ENCODE results near the gene ZNF324B.
"Not testable (repeated sequence)": the region's sequence is repeated elsewhere in the genome, so short reads cannot be mapped to it uniquely, and the experiment has no call there.

Gene ZNF324B

GRCh38 chr19:58451358-58452101, at the start of gene ZNF324B:
Gene ZNF324B, plus strand, starts transcription at chr19:58451622. Its CDS starts 2,080 bp downstream, at chr19:58453702.
- peak; percentile 98 for DNase-seq

- DNase-seq = no peak
Observed at GRCh38 chr19:58401840-58402421, 49.5 kb upstream of the ZNF324B start.

- DNase-seq = not testable (repeated sequence)
Observed at GRCh38 chr19:58403920-58404478, 47.4 kb upstream of the ZNF324B start.

GRCh38 chr19:58406818-58407657, 44.4 kb upstream of the ZNF324B start:
- DNase-seq = no peak

GRCh38 chr19:58407658-58408151, 43.7 kb upstream of the ZNF324B start:
- no peak for DNase-seq

GRCh38 chr19:58408152-58409009, 43.0 kb upstream of the ZNF324B start, which contains the start of gene ZNF584:
Gene ZNF584, plus strand, starts transcription at chr19:58408649. Its CDS starts 499 bp downstream, at chr19:58409148.
- peak; percentile 95 for DNase-seq

- DNase-seq = no peak
Observed at GRCh38 chr19:58409010-58409790, 42.2 kb upstream of the ZNF324B start.

GRCh38 chr19:58416604-58417003, 34.8 kb upstream of the ZNF324B start:
- DNase-seq = no peak

- no peak for DNase-seq
Observed at GRCh38 chr19:58417071-58417470, 34.4 kb upstream of the ZNF324B start.

GRCh38 chr19:58428617-58429016, 22.8 kb upstream of the ZNF324B start:
- DNase-seq = no peak

- DNase-seq = no peak
Observed at GRCh38 chr19:58429745-58430144, 21.7 kb upstream of the ZNF324B start.

- DNase-seq = no peak
Observed at GRCh38 chr19:58434217-58434616, 17.2 kb upstream of the ZNF324B start.

GRCh38 chr19:58439576-58440554, 11.6 kb upstream of the ZNF324B start, which contains the start of gene ZNF132:
Gene ZNF132, minus strand, starts transcription at chr19:58440153. Its CDS starts 332 bp downstream, at chr19:58439821.
- DNase-seq = peak; percentile 96

GRCh38 chr19:58440556-58440955, 10.9 kb upstream of the ZNF324B start:
- no peak for DNase-seq

- not testable (repeated sequence) for DNase-seq
Observed at GRCh38 chr19:58442986-58443385, 8.4 kb upstream of the ZNF324B start.

- DNase-seq = not testable (repeated sequence)
Observed at GRCh38 chr19:58448860-58449259, 2.6 kb upstream of the ZNF324B start.

GRCh38 chr19:58449980-58450379, 1.4 kb upstream of the ZNF324B start:
- DNase-seq = not testable (repeated sequence)

- no peak for DNase-seq
Observed at GRCh38 chr19:58450856-58451357, 515 bp upstream of the ZNF324B start.

- DNase-seq = no peak
Observed at GRCh38 chr19:58453743-58454142, 2.3 kb downstream of the ZNF324B start.
